ENCODE data around the gene CALML5.

DNA sequence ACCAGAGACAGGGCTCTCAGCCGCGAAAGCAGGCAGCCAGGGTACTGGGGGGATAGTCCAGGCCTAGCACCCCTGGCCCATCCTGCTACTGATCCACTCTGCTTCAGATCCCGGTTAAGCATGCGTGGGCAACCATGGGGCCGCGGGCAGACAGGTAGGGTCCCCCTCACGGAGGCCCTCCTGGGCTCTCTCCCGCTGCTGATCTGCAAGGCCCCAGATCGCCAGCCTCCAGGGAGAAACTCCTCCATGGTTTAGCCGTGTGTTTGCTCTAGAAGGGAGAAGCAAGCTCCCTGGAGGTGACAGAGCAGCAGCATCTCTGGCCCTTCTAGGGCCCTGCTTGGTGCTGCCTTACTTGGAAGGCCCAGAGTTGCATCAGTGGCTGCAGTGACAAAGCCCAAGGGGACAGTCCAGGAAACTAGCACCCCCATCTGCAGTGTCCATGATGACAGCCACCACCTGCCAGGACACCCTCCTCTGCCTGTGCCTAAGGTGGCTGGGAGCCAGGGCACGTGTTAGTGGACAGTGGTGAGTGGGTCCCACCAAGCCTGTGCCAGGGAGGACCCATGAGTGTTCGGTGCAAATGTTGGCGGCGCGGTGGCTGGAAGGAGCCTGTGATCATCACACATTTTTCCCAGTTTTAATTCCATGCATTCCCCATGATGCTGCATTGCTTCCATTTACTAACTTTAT is 29.2 kb downstream of the CALML5 start:
- TF ChIP-seq, protein P1, sequence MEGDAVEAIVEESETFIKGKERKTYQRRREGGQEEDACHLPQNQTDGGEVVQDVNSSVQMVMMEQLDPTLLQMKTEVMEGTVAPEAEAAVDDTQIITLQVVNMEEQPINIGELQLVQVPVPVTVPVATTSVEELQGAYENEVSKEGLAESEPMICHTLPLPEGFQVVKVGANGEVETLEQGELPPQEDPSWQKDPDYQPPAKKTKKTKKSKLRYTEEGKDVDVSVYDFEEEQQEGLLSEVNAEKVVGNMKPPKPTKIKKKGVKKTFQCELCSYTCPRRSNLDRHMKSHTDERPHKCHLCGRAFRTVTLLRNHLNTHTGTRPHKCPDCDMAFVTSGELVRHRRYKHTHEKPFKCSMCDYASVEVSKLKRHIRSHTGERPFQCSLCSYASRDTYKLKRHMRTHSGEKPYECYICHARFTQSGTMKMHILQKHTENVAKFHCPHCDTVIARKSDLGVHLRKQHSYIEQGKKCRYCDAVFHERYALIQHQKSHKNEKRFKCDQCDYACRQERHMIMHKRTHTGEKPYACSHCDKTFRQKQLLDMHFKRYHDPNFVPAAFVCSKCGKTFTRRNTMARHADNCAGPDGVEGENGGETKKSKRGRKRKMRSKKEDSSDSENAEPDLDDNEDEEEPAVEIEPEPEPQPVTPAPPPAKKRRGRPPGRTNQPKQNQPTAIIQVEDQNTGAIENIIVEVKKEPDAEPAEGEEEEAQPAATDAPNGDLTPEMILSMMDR (conservative IDR thresholded peaks at IDR 0.05; ENCODE audit: low read depth, low read length): no peak
- TF ChIP-seq CEBPB (IDR thresholded peaks at IDR 0.05; ENCODE audit: low read depth, low read length): no peak
- no peak for TF ChIP-seq MAFK (IDR thresholded peaks at IDR 0.05; ENCODE audit: low read depth, low read length)
- no peak for TF ChIP-seq RFX5 (IDR thresholded peaks at IDR 0.05; ENCODE audit: low read depth, low read length)
- no peak for TF ChIP-seq RAD21 (IDR thresholded peaks at IDR 0.05; ENCODE audit: low read length)
- TF ChIP-seq, protein P2, sequence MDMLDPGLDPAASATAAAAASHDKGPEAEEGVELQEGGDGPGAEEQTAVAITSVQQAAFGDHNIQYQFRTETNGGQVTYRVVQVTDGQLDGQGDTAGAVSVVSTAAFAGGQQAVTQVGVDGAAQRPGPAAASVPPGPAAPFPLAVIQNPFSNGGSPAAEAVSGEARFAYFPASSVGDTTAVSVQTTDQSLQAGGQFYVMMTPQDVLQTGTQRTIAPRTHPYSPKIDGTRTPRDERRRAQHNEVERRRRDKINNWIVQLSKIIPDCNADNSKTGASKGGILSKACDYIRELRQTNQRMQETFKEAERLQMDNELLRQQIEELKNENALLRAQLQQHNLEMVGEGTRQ (IDR thresholded peaks at IDR 0.05; ENCODE audit: low read depth, low read length): no peak
- no peak for TF ChIP-seq FOS (IDR thresholded peaks at IDR 0.05; ENCODE audit: low read depth, low read length)
- no peak for TF ChIP-seq BHLHE40 (IDR thresholded peaks at IDR 0.05; ENCODE audit: low read depth, low read length)
- TF ChIP-seq MXI1 (IDR thresholded peaks at IDR 0.05; ENCODE audit: borderline replicate concordance, low read depth, low read length): no peak
- TF ChIP-seq CHD1 (IDR thresholded peaks at IDR 0.05; ENCODE audit: low read depth, low read length): no peak
- TF ChIP-seq POLR2A (IDR thresholded peaks at IDR 0.05; ENCODE audit: low read depth, low read length): no peak
- no peak for TF ChIP-seq SMC3 (IDR thresholded peaks at IDR 0.05; ENCODE audit: low read depth, low read length)
- TF ChIP-seq MAZ (IDR thresholded peaks at IDR 0.05; ENCODE audit: borderline replicate concordance, low read depth, low read length): no peak
- TF ChIP-seq, protein P3, sequence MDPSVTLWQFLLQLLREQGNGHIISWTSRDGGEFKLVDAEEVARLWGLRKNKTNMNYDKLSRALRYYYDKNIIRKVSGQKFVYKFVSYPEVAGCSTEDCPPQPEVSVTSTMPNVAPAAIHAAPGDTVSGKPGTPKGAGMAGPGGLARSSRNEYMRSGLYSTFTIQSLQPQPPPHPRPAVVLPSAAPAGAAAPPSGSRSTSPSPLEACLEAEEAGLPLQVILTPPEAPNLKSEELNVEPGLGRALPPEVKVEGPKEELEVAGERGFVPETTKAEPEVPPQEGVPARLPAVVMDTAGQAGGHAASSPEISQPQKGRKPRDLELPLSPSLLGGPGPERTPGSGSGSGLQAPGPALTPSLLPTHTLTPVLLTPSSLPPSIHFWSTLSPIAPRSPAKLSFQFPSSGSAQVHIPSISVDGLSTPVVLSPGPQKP (IDR thresholded peaks at IDR 0.05; ENCODE audit: borderline replicate concordance, low read depth, low read length): no peak

Measured in IMR-90 (cell line).